T-helper 1 cell (primary cell): ENCODE data around the gene ALB.
"Not testable (repeated sequence)": the region's sequence is repeated elsewhere in the genome, so short reads cannot be mapped to it uniquely, and the experiment has no call there.

Source experiments
- DNase-seq, 5 donors: peaks; one replicate each; pipeline ENCODE4 v3.0.0-alpha.2; 2012 to 2020
- total RNA-seq, 4 donors: gene quantifications; one replicate each; lab custom pipeline; 2026; lab: John Stamatoyannopoulos, UW

The ALB gene
- total RNA-seq: 0 to 0.27 (median 0.04) reads per million in 4 donors

- no peak for DNase-seq
These were observed at the start of gene ALB for GRCh38 chr4:73404042-73404441. TSS of gene ALB (plus strand) at chr4:73404287. CDS start at chr4:73404328, 41 bp downstream.

DNA sequence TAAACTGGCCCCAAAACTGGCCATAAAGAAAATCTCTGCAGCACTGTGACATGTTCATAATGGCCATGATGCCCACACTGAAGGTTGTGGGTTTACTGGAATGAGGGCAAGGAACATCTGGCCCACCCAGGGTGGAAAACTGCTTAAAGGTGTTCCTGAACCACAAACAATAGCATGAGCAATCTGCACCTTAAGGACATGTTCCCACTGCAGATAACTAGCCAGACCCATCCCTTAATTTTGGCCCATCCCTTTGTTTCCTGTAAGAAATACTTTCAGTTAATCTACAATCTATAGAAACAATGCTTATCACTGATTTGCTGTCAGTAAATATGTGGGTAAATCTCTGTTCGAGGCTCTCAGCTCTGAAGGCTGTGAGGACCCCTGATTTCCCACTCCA is 46.9 kb upstream of the ALB start:
- not testable (repeated sequence) for DNase-seq

DNA sequence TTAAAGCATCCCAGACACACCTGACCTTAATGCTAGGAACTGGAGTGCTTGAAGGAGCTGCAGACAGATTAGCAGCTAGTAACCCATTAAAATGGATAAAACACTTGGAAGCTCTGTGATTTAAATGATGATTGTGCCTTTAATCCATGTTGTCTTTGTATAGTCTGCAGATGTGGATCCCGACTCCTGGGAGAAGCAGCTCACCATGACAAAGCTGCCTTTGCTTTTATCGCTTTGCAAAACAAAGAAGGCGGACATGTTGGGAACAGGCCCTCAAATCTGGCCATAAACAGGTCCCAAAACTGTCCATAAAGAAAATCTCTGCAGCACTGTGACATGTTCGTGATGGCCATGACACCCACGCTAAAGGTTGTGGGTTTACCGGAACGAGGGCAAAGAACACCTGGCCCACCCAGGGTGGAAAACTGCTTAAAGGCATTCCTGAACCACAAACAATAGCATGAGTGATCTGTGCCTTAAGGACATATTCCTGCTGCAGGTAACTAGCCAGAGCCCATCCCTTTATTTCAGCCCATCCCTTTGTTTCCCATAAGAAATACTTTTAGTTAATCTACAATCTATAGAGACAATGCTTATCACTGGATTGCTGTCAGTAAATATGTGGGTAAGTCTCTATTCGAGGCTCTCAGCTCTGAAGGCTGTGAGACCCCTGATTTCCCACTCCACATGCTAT is 34.4 kb upstream of the ALB start:
- DNase-seq: not testable (repeated sequence)

DNA sequence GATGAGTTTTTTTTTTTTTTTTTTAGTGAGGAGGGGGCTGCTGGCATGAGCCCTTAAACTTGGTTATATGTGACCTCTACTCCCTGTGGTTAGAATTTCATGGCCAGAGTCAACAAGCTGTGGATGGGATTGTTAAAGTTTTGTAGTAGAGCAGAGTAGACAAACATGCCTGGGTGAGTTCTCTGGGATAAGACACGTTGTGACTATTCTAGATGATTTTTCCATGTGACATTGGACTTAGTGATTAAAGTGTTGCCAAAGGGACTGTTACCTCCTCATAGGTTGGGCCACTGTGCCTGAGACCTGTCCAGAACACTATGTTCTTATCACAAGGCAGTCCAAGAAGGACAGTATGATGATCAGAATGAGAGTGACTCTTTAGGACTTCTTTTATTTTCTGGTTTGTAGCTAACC is 28.8 kb upstream of the ALB start:
- no peak for DNase-seq

GRCh38 chr4:73376251-73376650 is 27.8 kb upstream of the ALB start:
- DNase-seq: no peak

- DNase-seq: no peak
These were observed 27.1 kb upstream of the ALB start for GRCh38 chr4:73376976-73377375.

GRCh38 chr4:73378887-73379286 is 25.2 kb upstream of the ALB start:
- DNase-seq: no peak

DNA sequence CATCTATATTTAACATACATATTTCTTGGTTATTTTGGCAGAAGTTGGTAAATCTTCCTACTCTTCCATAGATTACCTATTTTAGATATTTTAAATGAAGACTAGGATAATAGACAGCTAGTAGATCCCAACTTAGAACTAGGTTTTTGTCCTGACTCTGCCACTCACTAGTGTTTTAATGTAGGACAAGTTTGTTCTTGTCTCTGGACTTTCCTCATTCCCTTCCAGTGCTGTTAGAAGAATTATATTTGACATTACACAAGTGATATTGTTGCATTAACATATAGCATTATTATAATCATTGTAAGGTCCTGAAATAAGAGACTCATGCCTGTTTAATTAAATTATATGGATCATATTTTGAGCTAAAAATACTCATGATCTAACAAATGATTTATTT is 24.1 kb upstream of the ALB start:
- DNase-seq: no peak

DNA sequence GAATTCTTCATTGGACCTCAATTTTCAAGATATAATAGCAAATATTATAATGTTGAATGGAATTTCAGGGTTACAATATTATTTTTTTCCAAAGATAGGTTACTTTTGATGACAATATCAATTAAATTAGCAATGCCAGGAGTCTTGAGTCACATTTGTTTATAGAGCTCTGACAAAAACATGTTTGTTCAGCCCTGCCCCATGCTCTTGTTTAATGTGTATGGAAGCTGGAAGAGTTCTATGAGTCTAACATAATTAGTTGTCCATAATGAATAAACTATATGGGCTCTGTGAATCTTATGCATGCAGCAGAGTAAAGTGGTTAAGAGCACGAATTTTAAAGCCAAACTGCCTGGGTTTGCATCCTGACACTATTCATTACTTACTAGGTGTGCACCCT is 22.9 kb upstream of the ALB start:
- DNase-seq: no peak

DNA sequence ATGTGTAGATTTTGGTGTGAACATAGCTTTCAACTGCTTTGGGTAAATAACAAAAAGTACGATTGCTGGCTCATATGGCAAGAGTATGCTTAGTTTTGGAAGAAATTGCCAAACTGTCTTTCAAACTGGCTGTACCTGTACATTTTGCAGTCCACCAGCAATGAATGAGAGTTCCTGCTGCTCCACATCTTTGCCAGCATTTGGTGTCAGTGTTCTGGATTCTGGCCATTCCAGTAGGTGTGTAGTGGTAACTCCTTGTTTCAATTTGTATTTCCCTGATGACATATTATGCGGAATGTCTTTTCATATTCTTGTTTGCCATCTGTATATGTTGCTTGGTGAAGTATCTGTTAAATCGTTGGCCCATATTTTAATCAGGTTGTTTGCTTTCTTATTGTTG is 20.6 kb upstream of the ALB start:
- no peak for DNase-seq

DNA sequence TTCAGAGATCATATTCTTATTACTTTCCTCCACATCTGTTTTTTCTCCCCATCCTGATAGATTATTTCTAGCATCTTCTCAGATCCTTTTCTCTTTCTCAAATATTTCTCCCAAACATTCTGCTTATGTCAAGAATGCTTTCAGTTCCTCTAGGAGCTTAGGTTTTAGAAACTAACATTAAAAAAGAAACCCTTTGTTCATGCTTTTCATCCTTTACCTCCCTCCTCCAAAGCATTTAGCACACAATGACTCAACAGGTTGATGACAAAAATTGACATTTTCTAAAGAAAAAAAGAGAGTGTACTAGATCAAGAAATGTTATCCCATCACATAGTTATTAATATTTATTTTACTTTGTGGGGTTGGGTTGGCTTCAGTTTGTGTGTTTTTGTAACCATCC is 16.5 kb upstream of the ALB start:
- no peak for DNase-seq

GRCh38 chr4:73388887-73389286 is 15.2 kb upstream of the ALB start:
- DNase-seq: no peak

- not testable (repeated sequence) for DNase-seq
These were observed 14.4 kb upstream of the ALB start for GRCh38 chr4:73389663-73390062.

DNA sequence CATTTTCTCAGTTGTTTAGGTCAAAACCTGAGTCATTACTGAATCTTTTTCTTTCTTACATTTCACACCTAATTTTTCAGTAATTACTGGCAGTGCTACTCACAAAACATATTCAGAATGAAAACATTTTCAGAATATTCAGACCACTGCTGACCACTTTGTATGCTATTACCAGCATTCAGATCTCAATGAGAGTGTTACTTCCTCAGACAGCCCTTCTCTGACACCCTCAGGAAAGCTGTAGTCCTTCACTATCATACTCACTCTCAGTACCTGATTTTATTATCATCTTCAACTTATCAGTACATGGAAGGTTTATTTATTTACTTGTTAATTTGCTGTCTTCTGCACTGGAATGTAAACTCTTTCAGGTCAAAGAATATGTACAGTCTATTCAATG is 12.3 kb upstream of the ALB start:
- no peak for DNase-seq

DNA sequence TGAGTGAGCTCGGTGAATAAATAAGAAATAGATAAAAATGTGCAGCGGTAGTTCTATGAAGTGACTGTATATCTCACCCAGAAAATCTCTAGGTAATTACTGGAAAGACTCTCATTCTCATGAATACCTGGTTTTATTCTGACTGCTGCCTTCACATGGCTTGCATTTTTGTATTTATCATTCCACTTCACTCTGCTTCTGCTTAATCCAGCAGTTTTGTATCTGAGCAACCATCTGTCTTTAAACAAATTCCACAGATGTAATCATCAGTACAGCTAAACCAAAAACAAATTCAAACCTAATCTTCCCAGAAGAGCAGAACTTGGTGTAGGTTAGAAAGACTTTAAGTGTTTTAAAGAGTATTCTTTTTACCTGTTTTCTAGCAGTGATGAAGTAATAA is 11.2 kb upstream of the ALB start:
- DNase-seq: no peak

GRCh38 chr4:73396304-73396703 is 7.8 kb upstream of the ALB start:
- DNase-seq: no peak

DNA sequence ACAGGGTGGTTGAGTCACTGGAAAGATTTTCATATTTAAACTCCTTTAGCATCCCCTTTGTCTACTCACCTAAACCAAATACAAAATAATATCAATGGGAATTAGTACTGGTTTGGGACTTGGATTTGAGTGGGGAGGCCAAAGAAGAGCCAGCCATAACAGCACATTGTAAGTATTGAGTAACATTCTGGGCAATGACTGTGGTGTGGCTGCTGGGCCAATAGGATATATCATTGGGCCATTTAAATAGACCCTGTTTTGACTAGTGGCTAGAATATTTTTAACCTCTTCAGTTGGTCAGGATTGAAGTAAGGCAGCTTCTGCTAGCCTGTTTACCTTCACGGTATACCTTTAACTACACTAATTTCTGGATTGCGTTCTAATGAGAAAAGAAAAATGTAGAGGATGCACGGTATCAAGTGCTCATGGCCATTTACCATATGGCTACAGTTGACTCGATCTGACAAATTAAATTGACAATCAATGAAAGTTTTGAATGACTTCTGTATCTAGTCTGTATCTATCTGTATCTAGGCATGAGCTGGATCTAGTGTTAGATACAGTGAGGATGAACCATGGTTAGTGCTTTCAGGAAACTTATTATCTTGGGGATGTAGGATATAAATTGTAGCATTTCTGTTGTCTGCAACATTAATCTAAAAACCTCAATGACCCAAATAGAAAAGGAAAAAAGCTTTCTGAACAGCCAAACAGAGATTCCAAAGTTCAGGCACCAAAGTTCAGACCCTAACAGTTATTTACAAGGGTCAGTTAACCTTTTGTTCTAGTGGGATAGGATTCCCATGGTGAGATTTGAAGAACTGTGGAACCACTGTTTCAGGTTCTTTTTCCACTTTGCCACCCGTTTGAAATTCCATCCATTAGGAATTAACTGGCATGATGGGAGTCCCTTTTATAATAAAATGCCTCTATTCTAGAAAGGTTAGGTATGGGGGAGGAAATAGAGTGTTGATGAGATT is 6.8 kb upstream of the ALB start:
- DNase-seq: no peak

DNA sequence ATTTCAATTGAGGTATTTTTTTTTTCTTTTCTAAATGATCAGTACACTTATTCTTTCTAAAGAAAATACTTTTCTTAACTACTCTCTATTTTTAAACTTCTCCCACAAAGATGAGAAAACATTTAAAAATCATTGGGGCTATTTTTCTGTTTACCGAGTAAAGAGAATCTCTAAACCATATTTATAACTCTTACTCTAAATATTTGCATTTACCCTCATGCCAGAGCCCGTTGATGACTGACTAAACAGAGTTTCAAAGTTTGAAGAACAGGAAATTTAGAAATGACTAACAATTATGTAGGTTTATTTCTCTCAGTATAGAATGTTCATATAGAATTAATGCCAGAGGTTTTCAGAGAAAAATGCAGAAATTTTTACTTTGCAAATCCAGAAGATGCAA is 2.7 kb upstream of the ALB start:
- no peak for DNase-seq

DNA sequence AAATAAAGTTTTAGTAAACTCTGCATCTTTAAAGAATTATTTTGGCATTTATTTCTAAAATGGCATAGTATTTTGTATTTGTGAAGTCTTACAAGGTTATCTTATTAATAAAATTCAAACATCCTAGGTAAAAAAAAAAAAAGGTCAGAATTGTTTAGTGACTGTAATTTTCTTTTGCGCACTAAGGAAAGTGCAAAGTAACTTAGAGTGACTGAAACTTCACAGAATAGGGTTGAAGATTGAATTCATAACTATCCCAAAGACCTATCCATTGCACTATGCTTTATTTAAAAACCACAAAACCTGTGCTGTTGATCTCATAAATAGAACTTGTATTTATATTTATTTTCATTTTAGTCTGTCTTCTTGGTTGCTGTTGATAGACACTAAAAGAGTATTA is 370 bp downstream of the ALB start:
- no peak for DNase-seq

DNA sequence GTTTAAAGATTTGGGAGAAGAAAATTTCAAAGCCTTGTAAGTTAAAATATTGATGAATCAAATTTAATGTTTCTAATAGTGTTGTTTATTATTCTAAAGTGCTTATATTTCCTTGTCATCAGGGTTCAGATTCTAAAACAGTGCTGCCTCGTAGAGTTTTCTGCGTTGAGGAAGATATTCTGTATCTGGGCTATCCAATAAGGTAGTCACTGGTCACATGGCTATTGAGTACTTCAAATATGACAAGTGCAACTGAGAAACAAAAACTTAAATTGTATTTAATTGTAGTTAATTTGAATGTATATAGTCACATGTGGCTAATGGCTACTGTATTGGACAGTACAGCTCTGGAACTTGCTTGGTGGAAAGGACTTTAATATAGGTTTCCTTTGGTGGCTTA is 1.1 kb downstream of the ALB start:
- DNase-seq: no peak

DNA sequence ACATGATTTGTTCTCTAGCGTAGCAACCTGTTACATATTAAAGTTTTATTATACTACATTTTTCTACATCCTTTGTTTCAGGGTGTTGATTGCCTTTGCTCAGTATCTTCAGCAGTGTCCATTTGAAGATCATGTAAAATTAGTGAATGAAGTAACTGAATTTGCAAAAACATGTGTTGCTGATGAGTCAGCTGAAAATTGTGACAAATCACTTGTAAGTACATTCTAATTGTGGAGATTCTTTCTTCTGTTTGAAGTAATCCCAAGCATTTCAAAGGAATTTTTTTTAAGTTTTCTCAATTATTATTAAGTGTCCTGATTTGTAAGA is 2.4 kb downstream of the ALB start:
- DNase-seq: no peak

- no peak for DNase-seq
These were observed 3.2 kb downstream of the ALB start for GRCh38 chr4:73407227-73407673.

DNA sequence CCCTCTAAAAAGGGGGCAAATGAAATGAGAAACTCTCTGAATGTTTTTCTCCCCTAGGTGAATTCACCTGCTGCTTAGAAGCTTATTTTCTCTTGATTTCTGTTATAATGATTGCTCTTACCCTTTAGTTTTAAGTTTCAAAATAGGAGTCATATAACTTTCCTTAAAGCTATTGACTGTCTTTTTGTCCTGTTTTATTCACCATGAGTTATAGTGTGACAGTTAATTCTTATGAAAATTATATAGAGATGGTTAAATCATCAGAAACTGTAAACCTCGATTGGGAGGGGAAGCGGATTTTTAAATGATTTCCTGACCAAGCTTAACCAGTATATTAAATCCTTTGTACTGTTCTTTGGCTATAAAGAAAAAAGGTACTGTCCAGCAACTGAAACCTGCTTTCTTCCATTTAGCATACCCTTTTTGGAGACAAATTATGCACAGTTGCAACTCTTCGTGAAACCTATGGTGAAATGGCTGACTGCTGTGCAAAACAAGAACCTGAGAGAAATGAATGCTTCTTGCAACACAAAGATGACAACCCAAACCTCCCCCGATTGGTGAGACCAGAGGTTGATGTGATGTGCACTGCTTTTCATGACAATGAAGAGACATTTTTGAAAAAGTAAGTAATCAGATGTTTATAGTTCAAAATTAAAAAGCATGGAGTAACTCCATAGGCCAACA is 4.2 kb downstream of the ALB start:
- no peak for DNase-seq
